Glomerular visceral epithelial cell (primary cell): ENCODE data around the gene CLEC16A.

Experiments used
- DNase-seq: peaks from one replicate; pipeline ENCODE4 v3.0.0-alpha.2; 2016; ENCODE audit errors: extremely low spot score

The CLEC16A gene

GRCh38 chr16:10988879-10989278, 44.5 kb downstream of the CLEC16A start:
- DNase-seq: no peak

GRCh38 chr16:10989559-10989958, 45.2 kb downstream of the CLEC16A start:
- no peak for DNase-seq

GRCh38 chr16:10990378-10990777, 46.0 kb downstream of the CLEC16A start:
- DNase-seq: no peak

- DNase-seq: peak; percentile 42
Observed at GRCh38 chr16:10992112-10992511, 47.7 kb downstream of the CLEC16A start.

- DNase-seq: peak; percentile 62
Observed at GRCh38 chr16:10992797-10993196, 48.4 kb downstream of the CLEC16A start.

- DNase-seq: no peak
Observed at GRCh38 chr16:10993649-10994048, 49.3 kb downstream of the CLEC16A start.

GRCh38 chr16:10994571-10994970, 50.2 kb downstream of the CLEC16A start:
- no peak for DNase-seq

- DNase-seq: no peak
Observed at GRCh38 chr16:10995565-10995964, 51.2 kb downstream of the CLEC16A start.

GRCh38 chr16:10997485-10997884, 53.1 kb downstream of the CLEC16A start:
- no peak for DNase-seq

GRCh38 chr16:10999300-10999699, 54.9 kb downstream of the CLEC16A start:
- no peak for DNase-seq

- DNase-seq: no peak
Observed at GRCh38 chr16:11001611-11002010, 57.2 kb downstream of the CLEC16A start.

GRCh38 chr16:11003141-11003540, 58.8 kb downstream of the CLEC16A start:
- no peak for DNase-seq

- DNase-seq: no peak
Observed at GRCh38 chr16:11004351-11004750, 60.0 kb downstream of the CLEC16A start.

GRCh38 chr16:11004973-11005610, 60.7 kb downstream of the CLEC16A start:
- no peak for DNase-seq

GRCh38 chr16:11005611-11005975, 61.2 kb downstream of the CLEC16A start:
- no peak for DNase-seq

- DNase-seq: no peak
Observed at GRCh38 chr16:11006656-11007055, 62.3 kb downstream of the CLEC16A start.

- no peak for DNase-seq
Observed at GRCh38 chr16:11007714-11008280, 63.4 kb downstream of the CLEC16A start.

- DNase-seq: no peak
Observed at GRCh38 chr16:11009027-11009755, 64.8 kb downstream of the CLEC16A start.

- no peak for DNase-seq
Observed at GRCh38 chr16:11010575-11011221, 66.3 kb downstream of the CLEC16A start.

GRCh38 chr16:11011326-11011725, 67.0 kb downstream of the CLEC16A start:
- DNase-seq: no peak

- DNase-seq: no peak
Observed at GRCh38 chr16:11012841-11013240, 68.5 kb downstream of the CLEC16A start.

- no peak for DNase-seq
Observed at GRCh38 chr16:11014136-11014535, 69.8 kb downstream of the CLEC16A start.

- DNase-seq: no peak
Observed at GRCh38 chr16:11015076-11015475, 70.7 kb downstream of the CLEC16A start.
